ENCODE results near the gene PDCL3. TPM values are rescaled to one million over a fixed set of nuclear protein-coding genes. Genes with fewer than 3 reads are reported as not detected.
A peak's percentile ranks its signal among the peaks of the same experiment; 100 is the strongest.

The PDCL3 gene
- polyA plus RNA-seq, 1 of the 3 experiments (the other 2 are of a cell fraction): 32.8 TPM

- Histone ChIP-seq H3K79me2 (ENCODE audit: insufficient read depth) (no peaks in the 10 kb centered on the region), H3K4me2 (no peak overlapping the region), H3K9ac (no peak overlapping the region), H3K9me3 (no peaks in the 10 kb centered on the region), H3K27ac (ENCODE audit: low read depth in 2 of 2, low read length in 1 of 2) (no peak overlapping the region), H3F3A (replicated peaks; ENCODE audit: insufficient read depth) (no peaks in the 10 kb centered on the region), H3K27me3 (ENCODE audit: insufficient read depth) (no peaks in the 10 kb centered on the region), H3K9me2 (no peaks in the 10 kb centered on the region), H3K4me1 (ENCODE audit: control insufficient read depth in 1 of 2, insufficient read depth in 2 of 2, low read depth in 1 of 2, low read length in 1 of 2) (no peaks in the 10 kb centered on the region), H3K4me3 (ENCODE audit: low read depth in 2 of 2, low read length in 1 of 2) (no peak overlapping the region), H3K36me3 (replicated peaks in 1 of 2; ENCODE audit: control insufficient read depth in 1 of 2, insufficient read depth in 2 of 2, low read length in 1 of 2) (no peaks in the 10 kb centered on the region), H2AFZ (ENCODE audit: low read depth) (no peak overlapping the region), H4K20me1 (ENCODE audit: insufficient read depth) (no peaks in the 10 kb centered on the region)
- no peak for DNase-seq
- ChIA-PET CTCF (no interaction called here), POLR2A (no interaction called here)
- TF ChIP-seq SIN3A (IDR thresholded peaks at IDR 0.05; ENCODE audit: borderline replicate concordance, low read depth, low read length) (no peak), YY1 (IDR thresholded peaks at IDR 0.05; ENCODE audit: low read depth) (no peak), POLR2AphosphoS5 (IDR thresholded peaks at IDR 0.05; ENCODE audit: low read depth, low read length) (no peak)
- TF ChIP-seq, protein P1, sequence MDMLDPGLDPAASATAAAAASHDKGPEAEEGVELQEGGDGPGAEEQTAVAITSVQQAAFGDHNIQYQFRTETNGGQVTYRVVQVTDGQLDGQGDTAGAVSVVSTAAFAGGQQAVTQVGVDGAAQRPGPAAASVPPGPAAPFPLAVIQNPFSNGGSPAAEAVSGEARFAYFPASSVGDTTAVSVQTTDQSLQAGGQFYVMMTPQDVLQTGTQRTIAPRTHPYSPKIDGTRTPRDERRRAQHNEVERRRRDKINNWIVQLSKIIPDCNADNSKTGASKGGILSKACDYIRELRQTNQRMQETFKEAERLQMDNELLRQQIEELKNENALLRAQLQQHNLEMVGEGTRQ (IDR thresholded peaks at IDR 0.05; ENCODE audit: borderline replicate concordance, low read depth, low read length): no peak
- 55% methylated on average over 1 of the region's 1 CpG for WGBS (ENCODE audit: low lambda C conversion rate)
These were observed 50.9 kb downstream of the PDCL3 start for GRCh38 chr2:100613719-100614118.

GRCh38 chr2:100614455-100615000 lies 51.7 kb downstream of the PDCL3 start:
- Histone ChIP-seq H3K9ac (no peak overlapping the region), H2AFZ (ENCODE audit: low read depth) (no peak overlapping the region), H3K4me2 (no peak overlapping the region), H3K9me2 (no peaks in the 10 kb centered on the region), H3K36me3 (replicated peaks in 1 of 2; ENCODE audit: control insufficient read depth in 1 of 2, insufficient read depth in 2 of 2, low read length in 1 of 2) (no peaks in the 10 kb centered on the region), H3K27ac (ENCODE audit: low read depth in 2 of 2, low read length in 1 of 2) (no peak overlapping the region), H3K79me2 (ENCODE audit: insufficient read depth) (no peaks in the 10 kb centered on the region), H3K4me1 (ENCODE audit: control insufficient read depth in 1 of 2, insufficient read depth in 2 of 2, low read depth in 1 of 2, low read length in 1 of 2) (no peaks in the 10 kb centered on the region), H4K20me1 (ENCODE audit: insufficient read depth) (no peaks in the 10 kb centered on the region), H3K4me3 (ENCODE audit: low read depth in 2 of 2, low read length in 1 of 2) (no peak overlapping the region), H3F3A (replicated peaks; ENCODE audit: insufficient read depth) (no peaks in the 10 kb centered on the region), H3K27me3 (ENCODE audit: insufficient read depth) (no peaks in the 10 kb centered on the region; the same call in 1 of the 2 replicates), H3K9me3 (no peaks in the 10 kb centered on the region)
- POLR2A ChIA-PET: no interaction called here
- DNase-seq: no peak
- 82% methylated on average over 11 of the region's 11 CpGs for WGBS (ENCODE audit: low lambda C conversion rate)
- CTCF ChIA-PET: no interaction called here
- TF ChIP-seq TAF1 (IDR thresholded peaks at IDR 0.05; ENCODE audit: borderline replicate concordance, low read depth, low read length) (no peak), TEAD4 (IDR thresholded peaks at IDR 0.05; ENCODE audit: borderline replicate concordance, insufficient read depth) (no peak)
- TF ChIP-seq, protein P2, sequence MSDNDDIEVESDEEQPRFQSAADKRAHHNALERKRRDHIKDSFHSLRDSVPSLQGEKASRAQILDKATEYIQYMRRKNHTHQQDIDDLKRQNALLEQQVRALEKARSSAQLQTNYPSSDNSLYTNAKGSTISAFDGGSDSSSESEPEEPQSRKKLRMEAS (IDR thresholded peaks at IDR 0.05; ENCODE audit: low read depth): no peak

GRCh38 chr2:100615471-100615870 lies 52.7 kb downstream of the PDCL3 start:
- WGBS (ENCODE audit: low lambda C conversion rate): 51% methylated on average over 5 of the region's 6 CpGs
- CTCF ChIA-PET: interaction anchor here (1.0 to 9.0 kb wide), 2 partner anchors 7 to 370 kb away, joined by 3 to 56 read pairs; no protein-coding TSS in a partner anchor
- H3K9me2 ChIP-seq: no peaks in the 10 kb centered on the region
- no peaks in the 10 kb centered on the region for H3F3A ChIP-seq (replicated peaks; ENCODE audit: insufficient read depth)
- no peaks in the 10 kb centered on the region for H3K79me2 ChIP-seq (ENCODE audit: insufficient read depth)
- H3K4me2 ChIP-seq: no peak overlapping the region
- no peak overlapping the region for H3K27ac ChIP-seq (ENCODE audit: low read depth in 2 of 2, low read length in 1 of 2)
- no peak overlapping the region for H3K9ac ChIP-seq
- H3K27me3 ChIP-seq (ENCODE audit: insufficient read depth): no peaks in the 10 kb centered on the region; the same call in 1 of the 2 replicates
- H3K4me3 ChIP-seq (ENCODE audit: low read depth in 2 of 2, low read length in 1 of 2): no peak overlapping the region
- H4K20me1 ChIP-seq (ENCODE audit: insufficient read depth): no peaks in the 10 kb centered on the region
- no peaks in the 10 kb centered on the region for H3K4me1 ChIP-seq (ENCODE audit: control insufficient read depth in 1 of 2, insufficient read depth in 2 of 2, low read depth in 1 of 2, low read length in 1 of 2)
- POLR2A ChIA-PET: no interaction called here
- no peaks in the 10 kb centered on the region for H3K36me3 ChIP-seq (replicated peaks in 1 of 2; ENCODE audit: control insufficient read depth in 1 of 2, insufficient read depth in 2 of 2, low read length in 1 of 2)
- DNase-seq: no peak
- H3K9me3 ChIP-seq: no peaks in the 10 kb centered on the region
- H2AFZ ChIP-seq (ENCODE audit: low read depth): no peak overlapping the region
- peak; percentile 13; the same call in 1 of the 2 replicates for TF ChIP-seq FOSL2 (IDR thresholded peaks at IDR 0.05; ENCODE audit: borderline replicate concordance, low read depth)
- TF ChIP-seq ELF1 (IDR thresholded peaks at IDR 0.05): no peak
- no peak for TF ChIP-seq EP300 (IDR thresholded peaks at IDR 0.05; ENCODE audit: borderline replicate concordance in 1 of 2, low read depth in 1 of 2, low read length in 1 of 2)
- TF ChIP-seq MEF2A (IDR thresholded peaks at IDR 0.05; ENCODE audit: borderline replicate concordance, low read depth): no peak
- TF ChIP-seq GABPA (IDR thresholded peaks at IDR 0.05; ENCODE audit: low read depth): no peak
- TF ChIP-seq, protein P1 (IDR thresholded peaks at IDR 0.05; ENCODE audit: borderline replicate concordance, low read depth, low read length): no peak
- TF ChIP-seq GATA2 (CRISPR knock-in tag; IDR thresholded peaks at IDR 0.05): no peak
- no peak for TF ChIP-seq TAF1 (IDR thresholded peaks at IDR 0.05; ENCODE audit: borderline replicate concordance, low read depth, low read length)
- no peak for TF ChIP-seq SMC3 (IDR thresholded peaks at IDR 0.05; ENCODE audit: low read depth, low read length)
- no peak for TF ChIP-seq CHD2 (IDR thresholded peaks at IDR 0.05; ENCODE audit: low read length, partially characterized antibody)
- TF ChIP-seq, protein P3, sequence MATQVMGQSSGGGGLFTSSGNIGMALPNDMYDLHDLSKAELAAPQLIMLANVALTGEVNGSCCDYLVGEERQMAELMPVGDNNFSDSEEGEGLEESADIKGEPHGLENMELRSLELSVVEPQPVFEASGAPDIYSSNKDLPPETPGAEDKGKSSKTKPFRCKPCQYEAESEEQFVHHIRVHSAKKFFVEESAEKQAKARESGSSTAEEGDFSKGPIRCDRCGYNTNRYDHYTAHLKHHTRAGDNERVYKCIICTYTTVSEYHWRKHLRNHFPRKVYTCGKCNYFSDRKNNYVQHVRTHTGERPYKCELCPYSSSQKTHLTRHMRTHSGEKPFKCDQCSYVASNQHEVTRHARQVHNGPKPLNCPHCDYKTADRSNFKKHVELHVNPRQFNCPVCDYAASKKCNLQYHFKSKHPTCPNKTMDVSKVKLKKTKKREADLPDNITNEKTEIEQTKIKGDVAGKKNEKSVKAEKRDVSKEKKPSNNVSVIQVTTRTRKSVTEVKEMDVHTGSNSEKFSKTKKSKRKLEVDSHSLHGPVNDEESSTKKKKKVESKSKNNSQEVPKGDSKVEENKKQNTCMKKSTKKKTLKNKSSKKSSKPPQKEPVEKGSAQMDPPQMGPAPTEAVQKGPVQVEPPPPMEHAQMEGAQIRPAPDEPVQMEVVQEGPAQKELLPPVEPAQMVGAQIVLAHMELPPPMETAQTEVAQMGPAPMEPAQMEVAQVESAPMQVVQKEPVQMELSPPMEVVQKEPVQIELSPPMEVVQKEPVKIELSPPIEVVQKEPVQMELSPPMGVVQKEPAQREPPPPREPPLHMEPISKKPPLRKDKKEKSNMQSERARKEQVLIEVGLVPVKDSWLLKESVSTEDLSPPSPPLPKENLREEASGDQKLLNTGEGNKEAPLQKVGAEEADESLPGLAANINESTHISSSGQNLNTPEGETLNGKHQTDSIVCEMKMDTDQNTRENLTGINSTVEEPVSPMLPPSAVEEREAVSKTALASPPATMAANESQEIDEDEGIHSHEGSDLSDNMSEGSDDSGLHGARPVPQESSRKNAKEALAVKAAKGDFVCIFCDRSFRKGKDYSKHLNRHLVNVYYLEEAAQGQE (IDR thresholded peaks at IDR 0.05; ENCODE audit: low read depth, low read length): no peak
- TF ChIP-seq NRF1 (IDR thresholded peaks at IDR 0.05; ENCODE audit: low read depth, low read length): no peak

Data from SK-N-SH (cell line).